ENCODE results near the gene MBD5.

Gene MBD5

GRCh38 chr2:148184976-148185375 lies 164.1 kb downstream of the MBD5 start:
- H3K27ac ChIP-seq: no peak overlapping the region
- TF ChIP-seq, protein P1, sequence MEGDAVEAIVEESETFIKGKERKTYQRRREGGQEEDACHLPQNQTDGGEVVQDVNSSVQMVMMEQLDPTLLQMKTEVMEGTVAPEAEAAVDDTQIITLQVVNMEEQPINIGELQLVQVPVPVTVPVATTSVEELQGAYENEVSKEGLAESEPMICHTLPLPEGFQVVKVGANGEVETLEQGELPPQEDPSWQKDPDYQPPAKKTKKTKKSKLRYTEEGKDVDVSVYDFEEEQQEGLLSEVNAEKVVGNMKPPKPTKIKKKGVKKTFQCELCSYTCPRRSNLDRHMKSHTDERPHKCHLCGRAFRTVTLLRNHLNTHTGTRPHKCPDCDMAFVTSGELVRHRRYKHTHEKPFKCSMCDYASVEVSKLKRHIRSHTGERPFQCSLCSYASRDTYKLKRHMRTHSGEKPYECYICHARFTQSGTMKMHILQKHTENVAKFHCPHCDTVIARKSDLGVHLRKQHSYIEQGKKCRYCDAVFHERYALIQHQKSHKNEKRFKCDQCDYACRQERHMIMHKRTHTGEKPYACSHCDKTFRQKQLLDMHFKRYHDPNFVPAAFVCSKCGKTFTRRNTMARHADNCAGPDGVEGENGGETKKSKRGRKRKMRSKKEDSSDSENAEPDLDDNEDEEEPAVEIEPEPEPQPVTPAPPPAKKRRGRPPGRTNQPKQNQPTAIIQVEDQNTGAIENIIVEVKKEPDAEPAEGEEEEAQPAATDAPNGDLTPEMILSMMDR (conservative IDR thresholded peaks at IDR 0.05): no peak
- no peak for TF ChIP-seq ZFX (IDR thresholded peaks at IDR 0.05)

GRCh38 chr2:148194882-148195281 lies 174.0 kb downstream of the MBD5 start:
- no peak overlapping the region for H3K27ac ChIP-seq
- TF ChIP-seq, protein P1 (conservative IDR thresholded peaks at IDR 0.05): no peak
- no peak for TF ChIP-seq ZFX (IDR thresholded peaks at IDR 0.05)

DNA sequence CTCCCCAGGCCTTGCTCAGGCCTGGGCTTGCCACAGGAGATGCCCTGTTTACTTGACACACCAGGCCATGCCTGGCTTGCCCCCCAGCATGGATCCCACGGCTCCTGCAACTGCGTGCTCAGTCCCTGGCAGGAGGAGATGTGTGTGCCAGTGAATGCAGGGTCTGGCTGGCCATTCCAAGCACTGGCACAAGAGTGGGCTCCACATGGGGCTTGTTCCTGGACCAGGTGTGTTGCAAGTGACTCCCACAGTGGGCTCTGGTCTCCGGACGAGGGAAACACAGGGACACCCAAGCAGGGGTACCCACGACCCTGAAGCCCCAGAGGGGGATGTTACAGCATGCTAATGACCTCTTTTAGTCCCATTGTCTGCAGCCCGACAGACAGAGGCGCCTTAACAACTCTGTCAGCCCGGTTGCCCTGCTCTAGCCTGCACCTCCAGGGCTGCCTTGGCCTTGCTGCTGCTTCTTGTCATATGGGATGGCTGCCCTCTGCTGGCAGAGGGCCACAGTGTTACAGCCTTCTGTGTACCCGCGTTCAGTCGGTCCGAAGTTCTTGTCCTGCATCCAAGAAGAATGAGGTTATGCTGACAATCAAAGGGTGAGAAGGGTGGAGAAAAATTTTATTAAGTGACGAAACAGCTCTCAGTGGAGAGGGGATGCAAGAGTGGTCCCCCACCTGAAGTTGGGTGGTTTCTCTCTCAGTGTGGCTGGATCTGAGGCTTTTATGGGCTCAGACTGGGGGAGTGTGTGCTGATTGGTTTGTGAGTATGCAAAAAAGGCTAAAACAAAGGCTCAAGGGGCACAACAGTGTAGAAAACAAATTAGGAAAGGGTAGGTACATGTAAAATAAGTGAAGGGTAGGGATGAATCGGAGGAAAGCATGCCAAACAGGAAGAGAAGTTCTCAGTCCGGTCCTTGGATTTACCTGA lies 180.4 kb downstream of the MBD5 start:
- no peak overlapping the region for H3K27ac ChIP-seq
- TF ChIP-seq ZFX (IDR thresholded peaks at IDR 0.05): no peak
- TF ChIP-seq, protein P1 (conservative IDR thresholded peaks at IDR 0.05): peak; percentile 27

GRCh38 chr2:148202237-148202636 lies 181.3 kb downstream of the MBD5 start:
- TF ChIP-seq ZFX (IDR thresholded peaks at IDR 0.05): no peak
- TF ChIP-seq, protein P1 (conservative IDR thresholded peaks at IDR 0.05): no peak
- H3K27ac ChIP-seq: no peak overlapping the region

- H3K27ac ChIP-seq: no peak overlapping the region
- TF ChIP-seq, protein P1 (conservative IDR thresholded peaks at IDR 0.05): no peak
- TF ChIP-seq ZFX (IDR thresholded peaks at IDR 0.05): no peak
Observed at GRCh38 chr2:148207111-148207510, 186.2 kb downstream of the MBD5 start.

DNA sequence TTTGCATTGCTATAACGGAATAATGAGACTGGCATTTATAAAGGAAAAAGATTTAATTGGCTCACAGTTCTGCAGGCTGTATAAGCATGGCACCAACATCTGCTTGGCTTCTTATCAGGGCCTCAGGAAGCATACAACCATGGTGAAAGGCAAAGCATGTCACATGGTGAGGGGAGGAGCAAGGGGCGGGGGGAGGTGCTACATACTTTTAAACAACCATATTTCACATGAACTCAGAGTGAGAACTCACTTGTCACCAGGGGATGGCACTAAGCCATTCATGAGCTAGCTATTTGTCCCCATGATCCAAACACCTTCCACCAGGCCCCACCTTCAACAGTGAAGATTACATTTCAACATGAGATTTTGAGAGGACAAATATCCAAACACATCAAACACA lies 188.7 kb downstream of the MBD5 start:
- TF ChIP-seq, protein P1 (conservative IDR thresholded peaks at IDR 0.05): no peak
- TF ChIP-seq ZFX (IDR thresholded peaks at IDR 0.05): no peak
- no peak overlapping the region for H3K27ac ChIP-seq

GRCh38 chr2:148218326-148219075 lies 197.6 kb downstream of the MBD5 start:
- TF ChIP-seq ZFX (IDR thresholded peaks at IDR 0.05): no peak
- TF ChIP-seq, protein P1 (conservative IDR thresholded peaks at IDR 0.05): no peak
- no peak overlapping the region for H3K27ac ChIP-seq
